GM19043 (cell line): ENCODE results near the gene EXT2.

ENCODE experiments used
- ATAC-seq: cut with Tn5 transposase; IDR thresholded peaks from one replicate; pipeline ENCODE4 v1.9.1; 2021; ENCODE audit warnings: low read depth; ENCODE audit not compliant: unreplicated experiment

EXT2 gene

DNA sequence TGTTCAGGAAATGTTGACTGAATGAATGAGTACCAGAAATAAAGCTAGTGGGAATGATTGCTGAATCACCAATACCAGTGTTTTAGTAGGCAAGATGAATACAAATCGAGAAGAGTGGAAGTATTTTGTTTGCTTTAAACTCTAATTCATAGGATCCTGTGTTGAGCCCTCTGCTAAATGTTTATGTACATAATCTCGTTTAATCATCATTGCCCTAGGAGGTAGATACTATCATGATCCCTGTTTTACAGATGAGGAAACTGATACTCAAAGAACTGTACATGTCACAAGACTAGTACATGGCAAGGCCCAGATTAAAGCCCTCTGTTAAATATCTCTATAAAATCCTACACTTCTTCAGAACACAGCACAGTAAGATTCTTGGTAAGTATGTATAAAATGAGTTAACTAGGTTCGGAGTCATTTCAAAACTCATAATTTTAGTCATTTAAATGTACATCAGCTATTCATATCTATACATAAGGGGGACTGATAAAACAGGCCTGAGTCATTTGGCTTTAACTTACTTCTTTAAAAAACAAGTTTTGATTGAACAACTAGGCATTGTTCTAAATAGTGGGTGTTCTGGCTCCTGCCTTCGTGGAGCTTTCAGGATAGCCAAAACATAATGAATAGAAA, 97.1 kb downstream of the EXT2 start:
- ATAC-seq = no peak

DNA sequence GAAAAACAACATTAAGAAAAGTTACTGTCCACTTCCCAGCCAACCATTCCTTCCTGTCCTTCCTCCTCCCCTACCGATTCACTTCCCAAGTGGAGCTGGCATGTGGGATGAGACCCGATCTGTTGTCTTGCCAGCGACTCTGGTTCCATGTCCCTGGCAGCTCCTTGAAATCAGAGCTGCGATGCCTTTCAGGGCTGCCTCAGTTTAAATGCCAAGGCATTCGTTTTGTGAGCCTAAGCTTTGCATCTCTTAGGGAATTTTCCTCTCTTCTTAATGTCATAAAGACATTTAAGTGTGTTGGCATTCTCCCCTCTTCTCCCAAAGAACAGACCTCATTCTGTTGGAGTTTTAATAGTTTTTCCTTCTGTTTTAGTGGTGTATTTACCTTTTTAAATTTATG, 98.4 kb downstream of the EXT2 start:
- no peak for ATAC-seq

DNA sequence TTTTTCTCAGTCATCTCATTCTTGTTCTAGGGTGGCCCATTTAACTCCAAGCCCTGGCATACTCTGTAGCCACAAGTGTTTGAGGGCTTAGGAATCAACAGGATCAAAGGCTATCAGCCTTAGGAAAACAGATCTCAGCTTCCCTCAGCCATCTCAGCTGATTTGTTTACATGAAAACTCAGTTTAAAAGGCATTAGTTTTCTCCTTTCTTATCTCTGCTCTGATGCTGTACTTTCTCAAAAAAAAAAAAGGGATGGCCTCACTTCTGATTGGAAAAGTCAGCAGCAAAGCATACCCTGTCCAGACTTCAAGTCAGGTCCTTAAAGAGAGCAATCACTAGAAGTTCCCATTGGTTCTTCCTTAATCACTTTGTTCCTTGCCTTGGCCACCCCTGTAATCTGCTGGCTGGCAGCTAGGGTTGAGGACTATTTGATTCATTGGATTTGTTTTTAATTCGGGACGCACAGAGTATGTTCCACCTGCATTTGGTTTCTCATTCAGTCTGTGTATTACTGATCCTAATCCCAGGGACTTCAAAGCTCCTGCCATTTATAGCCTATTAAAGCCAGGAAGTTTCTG, 102.8 kb downstream of the EXT2 start:
- ATAC-seq = no peak

DNA sequence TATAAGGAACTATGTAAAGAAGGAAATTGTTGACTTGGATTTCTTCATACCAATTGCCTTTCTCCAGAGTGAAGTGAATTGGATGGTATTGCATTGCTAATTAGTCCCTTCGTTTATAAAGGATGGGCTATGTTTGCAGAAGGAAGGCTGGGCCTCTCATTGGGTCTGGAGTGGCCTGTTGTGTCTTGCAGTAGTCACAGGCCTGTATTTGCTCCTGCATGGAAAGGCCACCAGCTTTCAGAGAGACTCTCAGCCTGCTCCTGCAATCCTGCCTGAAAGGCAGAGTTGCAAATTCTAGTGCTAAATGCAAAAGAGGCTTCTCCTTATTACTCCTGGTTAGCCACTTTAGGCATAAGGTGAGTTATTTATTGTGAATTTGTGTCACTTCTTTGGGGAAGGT, 103.8 kb downstream of the EXT2 start:
- no peak for ATAC-seq

- ATAC-seq = no peak
Measured at GRCh38 chr11:44199816-44200215, 104.3 kb downstream of the EXT2 start.

DNA sequence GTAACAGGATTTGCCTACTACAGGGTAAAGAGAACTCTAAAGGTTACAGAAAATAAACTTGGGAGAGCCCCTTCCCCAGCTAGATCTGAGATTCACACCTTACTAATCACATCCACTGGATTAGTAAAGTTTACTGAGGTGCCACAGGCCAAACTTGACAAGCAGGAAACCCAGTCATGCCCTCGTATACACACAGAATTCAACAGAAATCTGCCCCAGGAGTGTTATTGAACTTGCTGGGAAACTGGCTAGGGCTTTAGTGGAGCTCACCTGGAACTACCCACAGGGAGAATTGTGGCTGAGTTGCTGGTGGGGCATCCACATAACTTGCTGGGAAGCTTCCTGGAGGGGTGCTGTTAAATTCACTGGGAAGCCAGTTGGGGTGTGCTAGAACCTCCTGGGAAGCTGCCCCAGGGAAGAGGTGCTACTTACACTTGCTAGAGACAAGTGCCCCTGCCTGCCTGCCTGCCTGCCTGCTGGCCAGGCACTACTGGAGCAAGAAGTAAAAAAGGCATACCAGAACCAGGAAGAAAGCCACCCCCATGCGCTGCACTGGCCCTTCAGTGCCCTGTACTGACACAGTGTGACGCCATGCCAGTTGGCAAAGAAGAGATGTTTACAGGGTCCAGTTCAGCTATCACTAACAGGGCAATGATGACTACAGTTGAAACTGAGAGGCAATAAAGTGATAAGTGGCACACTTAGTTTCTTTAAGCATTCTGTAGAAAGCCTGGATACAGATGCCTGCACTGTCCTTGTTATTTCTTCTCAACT, 108.0 kb downstream of the EXT2 start:
- ATAC-seq = no peak

GRCh38 chr11:44205352-44205751, 109.9 kb downstream of the EXT2 start:
- no peak for ATAC-seq

- no peak for ATAC-seq
Measured at GRCh38 chr11:44205836-44206235, 110.4 kb downstream of the EXT2 start.

- no peak for ATAC-seq
Measured at GRCh38 chr11:44207292-44207691, 111.8 kb downstream of the EXT2 start.

DNA sequence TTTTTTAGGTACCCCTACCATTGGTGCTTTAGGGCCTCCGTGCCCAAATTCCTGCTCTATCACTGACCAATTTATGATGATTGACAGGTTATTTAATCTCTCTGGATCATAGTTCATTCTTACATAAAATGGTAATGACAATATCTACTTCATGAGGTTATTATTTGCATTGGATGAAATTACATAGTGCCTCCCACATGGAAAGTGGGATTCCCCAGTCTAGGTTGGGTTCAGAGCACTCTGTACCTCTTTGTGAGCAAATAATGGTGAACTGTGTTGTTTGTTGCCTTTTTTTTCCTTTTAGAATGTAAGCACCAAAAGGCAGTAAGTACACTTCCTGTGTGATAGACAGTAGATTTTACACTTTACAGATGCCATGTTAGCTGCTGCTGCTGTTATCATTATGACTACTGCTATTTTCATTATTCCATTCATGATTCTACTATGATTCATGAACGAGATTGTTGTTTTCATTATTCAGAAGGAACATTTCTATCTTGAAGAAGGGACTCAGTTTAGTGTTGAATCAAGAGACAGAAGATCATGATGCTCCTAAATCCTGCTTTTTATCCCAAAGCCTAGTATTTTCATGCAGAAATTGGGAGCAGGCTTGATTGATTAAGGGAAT, 113.6 kb downstream of the EXT2 start:
- ATAC-seq = no peak

GRCh38 chr11:44212128-44212527, 116.7 kb downstream of the EXT2 start:
- no peak for ATAC-seq

GRCh38 chr11:44213148-44213547, 117.7 kb downstream of the EXT2 start:
- no peak for ATAC-seq

DNA sequence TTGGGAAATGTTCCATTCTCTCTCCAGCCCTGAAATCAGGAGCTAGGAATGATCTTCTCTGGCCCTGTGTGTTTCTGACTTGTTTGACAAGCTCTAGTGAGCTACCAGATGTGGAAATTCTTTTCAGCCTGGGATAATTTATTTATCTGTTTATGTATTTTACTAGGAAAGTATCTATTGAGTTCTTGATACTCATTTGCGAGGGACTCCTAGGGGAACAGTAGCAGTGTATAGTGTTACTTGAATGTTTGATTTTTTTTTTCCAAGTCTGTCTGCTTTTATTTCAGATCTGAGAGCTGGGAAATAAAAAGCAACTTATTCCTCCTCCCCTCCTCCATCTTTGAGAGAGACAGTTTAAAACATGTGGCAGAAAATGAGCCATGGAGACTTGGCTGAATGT, 122.0 kb downstream of the EXT2 start:
- ATAC-seq = no peak

DNA sequence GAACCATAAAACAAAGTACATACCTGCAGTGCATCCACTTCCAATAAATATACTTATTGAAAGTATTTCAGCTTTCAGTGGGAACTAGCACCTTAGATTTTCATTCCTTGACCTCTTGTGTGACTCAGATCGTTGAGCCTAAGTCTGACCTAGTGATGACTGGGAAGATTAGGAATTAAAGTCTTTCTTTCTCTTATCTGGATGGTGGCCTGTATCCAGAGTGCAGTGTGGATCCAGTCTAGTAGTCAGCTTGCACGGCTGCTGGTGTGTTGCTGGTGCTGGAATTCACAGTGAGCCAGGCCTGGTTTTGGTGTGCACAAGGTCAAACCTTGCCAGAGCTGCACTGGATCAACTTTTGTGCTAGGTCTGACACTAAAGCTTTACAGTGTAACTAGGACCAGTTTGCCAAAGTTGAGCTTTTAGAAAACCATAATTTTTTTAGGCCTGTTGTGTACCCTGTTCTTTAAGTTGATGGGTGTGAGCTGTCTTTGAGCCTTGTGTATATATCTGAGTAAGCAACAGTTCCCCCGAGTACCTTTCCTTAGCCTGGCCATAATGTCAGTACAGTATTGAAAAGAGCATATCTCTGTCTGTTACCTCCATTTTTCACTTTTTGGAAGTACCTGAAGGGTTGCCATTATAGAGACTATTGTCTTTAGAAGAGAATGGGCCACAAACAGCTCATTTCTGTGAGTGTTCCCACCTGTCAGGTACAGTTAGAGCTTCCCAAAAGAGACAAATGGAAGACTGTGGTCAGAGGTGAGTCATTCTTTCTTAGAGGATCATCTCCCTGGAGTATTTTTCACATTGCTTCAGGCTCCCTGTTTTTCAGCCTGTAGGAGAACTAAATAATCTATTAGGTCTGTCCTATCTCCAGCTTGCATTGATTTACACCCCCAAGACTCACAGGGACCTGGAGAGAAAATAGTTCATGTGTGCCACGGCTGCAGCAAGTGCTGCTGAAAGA, 124.6 kb downstream of the EXT2 start:
- no peak for ATAC-seq

GRCh38 chr11:44221456-44221855, 126.0 kb downstream of the EXT2 start:
- no peak for ATAC-seq

GRCh38 chr11:44221992-44222391, 126.5 kb downstream of the EXT2 start:
- no peak for ATAC-seq

GRCh38 chr11:44223238-44223637, 127.8 kb downstream of the EXT2 start:
- ATAC-seq = no peak

GRCh38 chr11:44224867-44225501, 129.5 kb downstream of the EXT2 start:
- no peak for ATAC-seq

DNA sequence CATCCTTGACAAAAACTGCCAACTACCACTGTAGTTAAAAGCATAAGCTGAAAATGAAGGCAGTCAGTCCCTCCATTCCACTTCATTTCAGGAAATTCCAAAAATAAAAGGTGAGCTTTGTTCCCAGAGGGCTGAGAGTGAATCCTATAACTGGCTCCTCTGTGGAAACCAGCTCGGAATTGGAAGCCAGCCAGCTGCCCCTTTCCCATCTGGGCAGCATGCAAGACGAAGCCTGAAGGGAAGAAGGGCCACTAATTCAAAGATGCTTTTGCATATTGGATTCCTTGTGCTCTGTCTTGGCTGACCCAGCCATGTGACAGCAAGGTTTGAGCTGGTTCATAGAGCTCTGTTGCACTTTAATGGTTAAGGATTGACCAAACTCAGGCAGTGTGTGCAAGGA, 131.0 kb downstream of the EXT2 start:
- ATAC-seq = no peak

DNA sequence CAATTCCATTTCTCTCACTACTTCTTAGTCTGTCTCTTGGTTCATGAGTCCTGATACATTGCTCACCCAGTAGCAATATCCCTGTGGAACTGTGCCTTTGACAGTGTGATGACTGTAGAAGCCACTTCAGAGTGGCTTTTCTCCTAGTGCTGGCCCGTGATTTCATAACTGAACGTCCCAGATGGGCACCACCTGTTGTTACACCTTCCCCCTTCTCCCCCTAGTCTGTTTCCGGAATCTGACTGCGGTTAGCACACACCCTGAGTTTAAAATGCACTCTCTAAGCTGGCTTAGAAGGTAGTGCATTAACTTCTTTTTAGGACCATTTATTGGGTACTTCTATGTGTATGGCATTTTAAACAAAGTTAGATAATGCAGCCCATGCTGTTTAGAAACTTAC, 131.5 kb downstream of the EXT2 start:
- no peak for ATAC-seq
